ENCODE data around the gene LRRC45.
A peak's percentile ranks its signal among the peaks of the same experiment; 100 is the strongest.

The LRRC45 gene

GRCh38 chr17:82003411-82004381 lies 19.4 kb upstream of the LRRC45 start (continued):
- TF ChIP-seq ZNF280C (tag by site-specific recombination; IDR thresholded peaks at IDR 0.05) (no peak), ZSCAN4 (tag by site-specific recombination; IDR thresholded peaks at IDR 0.05) (no peak), ZNF2 (tag by site-specific recombination; IDR thresholded peaks at IDR 0.05) (peak; percentile 44; the same call in 1 of the 2 replicates), ZNF184 (tag by site-specific recombination; IDR thresholded peaks at IDR 0.05) (0 out of 2 replicates have a peak, but pooled peaks have one; percentile 29), HOXD13 (CRISPR knock-in tag; IDR thresholded peaks at IDR 0.05; ENCODE audit: borderline replicate concordance) (no peak), ZNF777 (tag by site-specific recombination; IDR thresholded peaks at IDR 0.05; ENCODE audit: borderline replicate concordance) (no peak), BCL11A (tag by site-specific recombination; IDR thresholded peaks at IDR 0.05; ENCODE audit: low read depth) (no peak), ZBTB26 (tag by site-specific recombination; optimal IDR thresholded peaks at IDR 0.05) (peak; percentile 43), PATZ1 (tag by site-specific recombination; IDR thresholded peaks at IDR 0.05) (peak; percentile 44)

GRCh38 chr17:82004517-82005455 lies 18.3 kb upstream of the LRRC45 start:
- Histone ChIP-seq H3K36me3 (ENCODE audit: control insufficient read depth in 2 of 2, insufficient read depth in 1 of 2, low read length in 2 of 2) (no peaks in the 10 kb centered on the region), H3K27ac (ENCODE audit: extremely low read depth, low read depth, low read length) (no peak overlapping the region), H3K4me3 (ENCODE audit: low read depth, low read length) (no peak overlapping the region), H3K9me3 (ENCODE audit: control insufficient read depth, insufficient read depth, low read depth, low read length) (no peaks in the 10 kb centered on the region), H3K4me1 (ENCODE audit: control insufficient read depth, insufficient read depth, low read length) (peaks cover 6% of the 10 kb centered on the region; the same call in 1 of the 2 replicates)
- POLR2A ChIA-PET, result interaction anchor here (1.6 to 1.7 kb wide), 2 partner anchors 14 to 25 kb away, joined by 3 to 13 read pairs; no protein-coding TSS in a partner anchor
- TF ChIP-seq ZNF555 (tag by site-specific recombination; conservative IDR thresholded peaks at IDR 0.05), result no peak
- no peak for TF ChIP-seq ZNF664 (tag by site-specific recombination; IDR thresholded peaks at IDR 0.05)
- TF ChIP-seq ZBTB7A (tag by site-specific recombination; IDR thresholded peaks at IDR 0.05; ENCODE audit: low read depth), result no peak
- CTCF ChIA-PET, result interaction anchor here (0.9 to 3.3 kb wide), 4 partner anchors 9 to 45 kb away, joined by 6 to 31 read pairs (median 14); partner anchors contain the start of gene NOTUM

Data from HEK293 (cell line).